MM.1S (cell line): ENCODE measurements around the gene ZNF684.

Experiments
- EZH2 ChIP-seq: fragments of 300-600 bp; sonication (generic); optimal IDR thresholded peaks from 2 replicates; pipeline ENCODE3; 2017; ENCODE audit warnings: low read depth, mild to moderate bottlenecking, antibody characterized with exemption, low read length, mixed read lengths
- EZH2phosphoT487 ChIP-seq: fragments of 300-600 bp; sonication (generic); IDR thresholded peaks from 2 replicates; pipeline ENCODE4 v1.6.1; 2018; ENCODE audit warnings: antibody characterized with exemption, low read length
- TF ChIP-seq, protein P1 (sequence below): fragments of 300-600 bp; sonication (generic); IDR thresholded peaks from 2 replicates; pipeline ENCODE4 v1.5.1; 2016; ENCODE audit warnings: antibody characterized with exemption, low read length, mixed read lengths

DNA sequence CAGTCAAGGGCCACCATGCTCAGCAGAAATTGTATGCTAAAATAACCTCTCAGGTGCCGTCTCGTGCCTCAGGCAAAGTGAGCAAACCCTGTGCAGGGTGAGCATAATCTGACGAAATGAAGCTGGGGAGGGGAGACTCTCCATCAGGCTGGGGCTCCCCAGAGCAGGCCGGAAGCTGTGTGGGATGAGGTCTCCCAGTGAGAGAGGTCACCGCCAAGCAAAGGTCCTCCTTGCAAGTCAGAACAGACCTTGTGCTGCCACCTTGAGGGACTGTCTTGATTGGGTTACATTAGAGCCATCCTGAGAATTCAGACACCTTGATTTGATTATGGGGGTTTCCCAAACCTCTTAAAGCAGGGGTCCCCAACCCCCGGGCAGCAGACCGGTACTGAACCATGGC, 64.2 kb downstream of the ZNF684 start:
- TF ChIP-seq, protein P1, sequence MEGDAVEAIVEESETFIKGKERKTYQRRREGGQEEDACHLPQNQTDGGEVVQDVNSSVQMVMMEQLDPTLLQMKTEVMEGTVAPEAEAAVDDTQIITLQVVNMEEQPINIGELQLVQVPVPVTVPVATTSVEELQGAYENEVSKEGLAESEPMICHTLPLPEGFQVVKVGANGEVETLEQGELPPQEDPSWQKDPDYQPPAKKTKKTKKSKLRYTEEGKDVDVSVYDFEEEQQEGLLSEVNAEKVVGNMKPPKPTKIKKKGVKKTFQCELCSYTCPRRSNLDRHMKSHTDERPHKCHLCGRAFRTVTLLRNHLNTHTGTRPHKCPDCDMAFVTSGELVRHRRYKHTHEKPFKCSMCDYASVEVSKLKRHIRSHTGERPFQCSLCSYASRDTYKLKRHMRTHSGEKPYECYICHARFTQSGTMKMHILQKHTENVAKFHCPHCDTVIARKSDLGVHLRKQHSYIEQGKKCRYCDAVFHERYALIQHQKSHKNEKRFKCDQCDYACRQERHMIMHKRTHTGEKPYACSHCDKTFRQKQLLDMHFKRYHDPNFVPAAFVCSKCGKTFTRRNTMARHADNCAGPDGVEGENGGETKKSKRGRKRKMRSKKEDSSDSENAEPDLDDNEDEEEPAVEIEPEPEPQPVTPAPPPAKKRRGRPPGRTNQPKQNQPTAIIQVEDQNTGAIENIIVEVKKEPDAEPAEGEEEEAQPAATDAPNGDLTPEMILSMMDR = no peak
- TF ChIP-seq EZH2phosphoT487 (no peak), EZH2 (no peak)
